WTC11 (cell line): ENCODE data around the gene FPR3. TPM values are rescaled to one million over a fixed set of nuclear protein-coding genes. Genes with fewer than 3 reads are reported as not detected.

Experiments
- ATAC-seq: fragments of 200-7000 bp; cut with Tn5 transposase; 2 replicates; pipeline ENCODE4 v1.10.0; 2021; ENCODE audit warnings: mild to moderate bottlenecking, moderate library complexity
- CTCF ChIA-PET: fragments of 300-600 bp; sonication (Branson Sonifier 250); formaldehyde crosslinking; loops from one replicate; lab custom pipeline; 2021; ENCODE audit warnings: antibody characterized with exemption; lab: Charles Lee
- POLR2A ChIA-PET: fragments of 350-600 bp; sonication (Branson Sonifier 250); formaldehyde crosslinking; loops from one replicate; lab custom pipeline; 2021; ENCODE audit warnings: antibody characterized with exemption; lab: Charles Lee
- DNase-seq: peaks from one replicate; pipeline ENCODE4 v3.0.0; 2021; ENCODE audit warnings: low spot score
- H3K27ac Mint-ChIP-seq: 2 replicates; pipeline ENCODE4 v1.8.0; 2021; ENCODE audit warnings: mixed read lengths
- H3K27me3 Mint-ChIP-seq: 2 replicates; pipeline ENCODE4 v1.8.0; 2021; ENCODE audit warnings: low read depth, mild to moderate bottlenecking, moderate library complexity, mixed read lengths
- H3K36me3 Mint-ChIP-seq: 2 replicates; pipeline ENCODE4 v1.8.0; 2021; ENCODE audit warnings: mixed read lengths
- H3K4me1 Mint-ChIP-seq: 2 replicates; pipeline ENCODE4 v1.8.0; 2022; ENCODE audit warnings: mixed read lengths
- H3K4me3 Mint-ChIP-seq: 2 replicates; pipeline ENCODE4 v1.8.0; 2021; ENCODE audit warnings: mild to moderate bottlenecking, moderate library complexity, mixed read lengths
- H3K9me3 Mint-ChIP-seq: 2 replicates; pipeline ENCODE4 v1.8.0; 2021; ENCODE audit warnings: mixed read lengths
- ARID4B ChIP-seq: sonication (generic); formaldehyde crosslinking; IDR thresholded peaks from 2 replicates; pipeline ENCODE4 v1.8.0; 2023; ENCODE audit warnings: missing genetic modification reagents, mild to moderate bottlenecking, borderline replicate concordance
- CTCF ChIP-seq: fragments of 200-600 bp; IDR thresholded peaks from 2 replicates; pipeline ENCODE4 v1.8.0; 2022; ENCODE audit warnings: antibody characterized with exemption
- ESRRA ChIP-seq: sonication (generic); formaldehyde crosslinking; IDR thresholded peaks from 2 replicates; pipeline ENCODE4 v1.8.1; 2022; ENCODE audit warnings: mild to moderate bottlenecking, missing genetic modification reagents, borderline replicate concordance
- FOXJ3 ChIP-seq: sonication (generic); formaldehyde crosslinking; IDR thresholded peaks from 2 replicates; pipeline ENCODE4 v1.9.0; 2021; ENCODE audit warnings: missing genetic modification reagents, mild to moderate bottlenecking, borderline replicate concordance
- FOXP1 ChIP-seq: sonication (generic); formaldehyde crosslinking; IDR thresholded peaks from 2 replicates; pipeline ENCODE4 v1.8.0; 2022; ENCODE audit warnings: missing genetic modification reagents, mild to moderate bottlenecking, moderate library complexity, borderline replicate concordance
- KAT7 ChIP-seq: sonication (generic); formaldehyde crosslinking; IDR thresholded peaks from 2 replicates; pipeline ENCODE4 v1.8.1; 2023; ENCODE audit warnings: missing genetic modification reagents, mild to moderate bottlenecking, borderline replicate concordance
- NFYB ChIP-seq: sonication (generic); formaldehyde crosslinking; conservative IDR thresholded peaks from 2 replicates; pipeline ENCODE4 v1.8.0; 2022; ENCODE audit warnings: low read depth, missing genetic modification reagents
- PREB ChIP-seq: sonication (generic); formaldehyde crosslinking; IDR thresholded peaks from 2 replicates; pipeline ENCODE4 v1.8.1; 2022; ENCODE audit warnings: mild to moderate bottlenecking, missing genetic modification reagents, moderate library complexity, borderline replicate concordance
- SMAD3 ChIP-seq: sonication (generic); formaldehyde crosslinking; IDR thresholded peaks from 2 replicates; pipeline ENCODE4 v1.8.0; 2022; ENCODE audit warnings: missing genetic modification reagents, mild to moderate bottlenecking, borderline replicate concordance
- TEAD1 ChIP-seq: sonication (generic); formaldehyde crosslinking; IDR thresholded peaks from 2 replicates; pipeline ENCODE4 v1.8.0; 2022; ENCODE audit warnings: mild to moderate bottlenecking, missing genetic modification reagents
- USF2 ChIP-seq: sonication (generic); formaldehyde crosslinking; IDR thresholded peaks from 2 replicates; pipeline ENCODE4 v1.8.1; 2023; ENCODE audit warnings: mild to moderate bottlenecking, missing genetic modification reagents, moderate library complexity
- ZMAT4 ChIP-seq: fragments of 250-450 bp; sonication (Bioruptor Pico); IDR thresholded peaks from 2 replicates; pipeline ENCODE4 v1.9.0; 2021; ENCODE audit warnings: mild to moderate bottlenecking
- ZNF121 ChIP-seq: sonication (generic); formaldehyde crosslinking; IDR thresholded peaks from 2 replicates; pipeline ENCODE4 v1.8.0; 2023; ENCODE audit warnings: missing genetic modification reagents
- ZNF317 ChIP-seq: sonication (generic); formaldehyde crosslinking; IDR thresholded peaks from 2 replicates; pipeline ENCODE4 v1.8.1; 2023; ENCODE audit warnings: low read depth, mild to moderate bottlenecking, moderate library complexity, missing genetic modification reagents, borderline replicate concordance
- ZNF532 ChIP-seq: fragments of 250-450 bp; sonication (Bioruptor Pico); IDR thresholded peaks from 2 replicates; pipeline ENCODE4 v1.9.0; 2021; ENCODE audit warnings: mild to moderate bottlenecking, borderline replicate concordance
- total RNA-seq: library from RNA; stranded (reverse); gene quantifications from 3 replicates; pipeline ENCODE4 v1.2.3, GENCODE V29; 2021

FPR3 gene
- total RNA-seq, 1 experiment from 2014 or later = not detected

GRCh38 chr19:51792932-51793331, 2.0 kb upstream of the FPR3 start (continued):
- TF ChIP-seq KAT7 (CRISPR knock-in tag) = no peak
- no peak for TF ChIP-seq ESRRA

GRCh38 chr19:51793994-51794393, 963 bp upstream of the FPR3 start:
- H3K27ac Mint-ChIP-seq = no peak overlapping the region
- ChIA-PET CTCF (interaction anchor here (1.1 kb wide), 1 partner anchor 16 kb away, joined by 3 read pairs; no protein-coding TSS in a partner anchor), POLR2A (no interaction called here)
- DNase-seq (no peak), ATAC-seq (no peak)
- H3K4me3 Mint-ChIP-seq = no peak overlapping the region
- H3K9me3 Mint-ChIP-seq = peaks cover 19% of the 10 kb centered on the region
- TF ChIP-seq ESRRA (no peak), USF2 (CRISPR knock-in tag) (no peak), ZNF121 (CRISPR knock-in tag) (no peak), PREB (CRISPR knock-in tag) (no peak), ZMAT4 (CRISPR knock-in tag) (no peak), FOXP1 (CRISPR knock-in tag) (no peak), ZNF317 (CRISPR knock-in tag) (no peak), ARID4B (CRISPR knock-in tag) (no peak), ZNF532 (CRISPR knock-in tag) (no peak), FOXJ3 (no peak), SMAD3 (no peak), TEAD1 (CRISPR knock-in tag) (no peak), CTCF (no peak), NFYB (no peak)
- peaks cover 7% of the 10 kb centered on the region for H3K27me3 Mint-ChIP-seq
- no peaks in the 10 kb centered on the region for H3K4me1 Mint-ChIP-seq
- no peaks in the 10 kb centered on the region for H3K36me3 Mint-ChIP-seq
